PC-9 (cell line): ENCODE measurements around the gene TLE3. TPM values are rescaled to one million over a fixed set of nuclear protein-coding genes. Genes with fewer than 3 reads are reported as not detected.

ENCODE experiments used
- BruUV-seq: library from RNA; stranded (reverse); fragments of 400-500 nt; replicated peaks from 2 replicates; lab custom pipeline; 2021; lab: Mats Ljungman, UMichigan
- CTCF ChIA-PET: fragments of 300-600 bp; sonication (Branson Sonifier 250); formaldehyde crosslinking; loops from one replicate; lab custom pipeline; 2022; ENCODE audit warnings: antibody characterized with exemption; lab: Charles Lee
- POLR2A ChIA-PET: fragments of 300-600 bp; sonication (Branson Sonifier 250); formaldehyde crosslinking; loops from one replicate; lab custom pipeline; 2022; ENCODE audit warnings: antibody characterized with exemption; ENCODE audit not compliant: unreplicated experiment; lab: Charles Lee
- DNase-seq, 2 experiments: peaks; one replicate each; pipeline versions ENCODE4 v3.0.0 to v3.0.0-alpha.2; 2015 to 2022; ENCODE audit warnings: mixed read lengths in 1 of 2
- H2AFZ ChIP-seq: fragments of 200-600 bp; sonication (generic); 2 replicates; pipeline ENCODE4 v1.8.1; 2017; ENCODE audit warnings: antibody characterized with exemption
- H3F3A ChIP-seq: fragments of 200-600 bp; sonication (generic); 2 replicates; pipeline ENCODE4 v1.8.1; 2017; ENCODE audit warnings: antibody characterized with exemption, mild to moderate bottlenecking, low read depth; ENCODE audit not compliant: insufficient read depth
- H3K27ac ChIP-seq: fragments of 200-600 bp; sonication (generic); 2 replicates; pipeline ENCODE4 v1.6.1; 2016; ENCODE audit warnings: mixed run types
- H3K27me3 ChIP-seq: fragments of 200-600 bp; sonication (generic); 2 replicates; pipeline ENCODE4 v1.6.1; 2016; ENCODE audit warnings: low read depth, mixed run types; ENCODE audit not compliant: insufficient read depth
- H3K36me3 ChIP-seq: fragments of 200-600 bp; sonication (generic); 2 replicates; pipeline ENCODE4 v1.6.1; 2016; ENCODE audit warnings: low read depth, mixed run types
- H3K4me1 ChIP-seq: fragments of 200-600 bp; sonication (generic); replicated peaks from 2 replicates; pipeline ENCODE4 v1.6.1; 2016; ENCODE audit warnings: mixed run types; ENCODE audit not compliant: insufficient read depth
- H3K4me2 ChIP-seq: fragments of 200-600 bp; sonication (generic); 2 replicates; pipeline ENCODE4 v1.6.1; 2017; ENCODE audit warnings: mixed run types
- H3K4me3 ChIP-seq: fragments of 200-600 bp; sonication (generic); 2 replicates; pipeline ENCODE4 v1.6.1; 2016; ENCODE audit warnings: mixed run types
- H3K79me2 ChIP-seq: fragments of 200-600 bp; sonication (generic); 2 replicates; pipeline ENCODE4 v1.6.1; 2017; ENCODE audit warnings: low read depth, mixed run types
- H3K9me2 ChIP-seq: fragments of 200-600 bp; sonication (generic); 2 replicates; pipeline ENCODE4 v1.8.1; 2017; ENCODE audit warnings: mild to moderate bottlenecking; ENCODE audit not compliant: insufficient read depth
- H3K9me3 ChIP-seq: fragments of 200-600 bp; sonication (generic); 2 replicates; pipeline ENCODE4 v1.8.1; 2016; ENCODE audit warnings: low read depth; ENCODE audit not compliant: insufficient read depth
- H4K20me1 ChIP-seq: fragments of 200-600 bp; sonication (generic); 2 replicates; pipeline ENCODE4 v1.8.1; 2017; ENCODE audit not compliant: insufficient read depth
- CTCF ChIP-seq: fragments of 200-600 bp; sonication (generic); conservative IDR thresholded peaks from 2 replicates; pipeline ENCODE4 v1.6.1; 2017; ENCODE audit warnings: mixed run types, antibody characterized with exemption, mild to moderate bottlenecking, moderate library complexity
- EZH2 ChIP-seq: fragments of 200-600 bp; sonication (generic); IDR thresholded peaks from 2 replicates; pipeline ENCODE4 v1.8.0; 2017; ENCODE audit warnings: antibody characterized with exemption, low read depth
- intact Hi-C: fragments of 100-400 bp; cut with micrococcal nuclease; formaldehyde crosslinking; loops from one replicate; pipeline ENCODE4 v1.10.0; 2022; ENCODE audit not compliant: unreplicated experiment
- total RNA-seq: library from RNA; stranded (reverse); gene quantifications from 2 replicates; pipeline ENCODE4 v1.2.3, GENCODE V29; 2021

The TLE3 gene
- total RNA-seq, 1 experiment from 2014 or later: 51.3 TPM

GRCh38 chr15:70094690-70095311 is 2.9 kb downstream of the TLE3 start:
- DNase-seq: no peak
- Histone ChIP-seq H4K20me1 (peaks cover 33% of the 10 kb centered on the region), H3K79me2 (peaks cover 72% of the 10 kb centered on the region), H3K4me1 (peaks cover 49% of the 10 kb centered on the region), H3K27me3 (no peaks in the 10 kb centered on the region), H3K9me3 (no peaks in the 10 kb centered on the region), H2AFZ (no peak overlapping the region), H3K4me2 (peak overlapping the region; percentile 91), H3K36me3 (0 out of 2 replicates have a peak, but pooled peaks cover 9% of the 10 kb centered on the region), H3K27ac (no peak overlapping the region; the same call in none of the 2 replicates), H3K9me2 (no peaks in the 10 kb centered on the region), H3K4me3 (peak overlapping the region; percentile 84), H3F3A (peaks cover 26% of the 10 kb centered on the region)
- POLR2A ChIA-PET: no interaction called here
- CTCF ChIA-PET: interaction anchor here (0.6 kb wide), 1 partner anchor 518 kb away, joined by 13 read pairs; no protein-coding TSS in a partner anchor
- intact Hi-C loops: loop anchor here (5.0 to 10.0 kb wide), 7 partner anchors 98 to 550 kb away; no protein-coding TSS in a partner anchor
- no TSS peak for BruUV-seq
- TF ChIP-seq EZH2 (no peak), CTCF (no peak)

GRCh38 chr15:70093481-70094319 is 4.0 kb downstream of the TLE3 start:
- TF ChIP-seq CTCF: no peak
- no peak for TF ChIP-seq EZH2
- intact Hi-C loops: loop anchor here (2.0 to 10.0 kb wide), 9 partner anchors 96 to 551 kb away; no protein-coding TSS in a partner anchor
- Histone ChIP-seq H3K79me2 (peaks cover 81% of the 10 kb centered on the region), H2AFZ (no peak overlapping the region), H4K20me1 (peaks cover 42% of the 10 kb centered on the region), H3K4me1 (peaks cover 48% of the 10 kb centered on the region), H3K27me3 (no peaks in the 10 kb centered on the region), H3K9me2 (no peaks in the 10 kb centered on the region), H3K4me2 (peak overlapping the region; percentile 91), H3K4me3 (peak overlapping the region; percentile 84), H3F3A (peaks cover 26% of the 10 kb centered on the region), H3K36me3 (peaks cover 9% of the 10 kb centered on the region; the same call in 1 of the 2 replicates), H3K9me3 (no peaks in the 10 kb centered on the region), H3K27ac (peak overlapping the region; percentile 82)
- POLR2A ChIA-PET: interaction anchor here (0.6 kb wide), 1 partner anchor 486 kb away, joined by 3 read pairs; no protein-coding TSS in a partner anchor
- BruUV-seq: no TSS peak
- peak; percentile 70 to 97 for DNase-seq
- CTCF ChIA-PET: interaction anchor here (0.6 to 0.7 kb wide), 2 partner anchors 378 to 481 kb away, joined by 5 to 10 read pairs; no protein-coding TSS in a partner anchor

- no peaks in the 10 kb centered on the region for H3K9me2 ChIP-seq
- H3K27me3 ChIP-seq: no peaks in the 10 kb centered on the region
- peaks cover 81% of the 10 kb centered on the region for H3K79me2 ChIP-seq
- DNase-seq: no peak
- no peaks in the 10 kb centered on the region for H3K9me3 ChIP-seq
- ChIA-PET POLR2A (interaction anchor here (0.6 kb wide), 1 partner anchor 487 kb away, joined by 3 read pairs; no protein-coding TSS in a partner anchor), CTCF (interaction anchor here (0.6 kb wide), 1 partner anchor 481 kb away, joined by 10 read pairs; no protein-coding TSS in a partner anchor)
- H3K4me1 ChIP-seq: peaks cover 44% of the 10 kb centered on the region
- peak overlapping the region; percentile 82 for H3K27ac ChIP-seq
- H3K36me3 ChIP-seq: peaks cover 9% of the 10 kb centered on the region; the same call in 1 of the 2 replicates
- no peak overlapping the region for H2AFZ ChIP-seq
- intact Hi-C loops: loop anchor here (2.0 to 10.0 kb wide), 9 partner anchors 96 to 552 kb away; no protein-coding TSS in a partner anchor
- H4K20me1 ChIP-seq: peaks cover 47% of the 10 kb centered on the region
- BruUV-seq: no TSS peak
- peak overlapping the region; percentile 91 for H3K4me2 ChIP-seq
- H3F3A ChIP-seq: peaks cover 26% of the 10 kb centered on the region
- no peak for TF ChIP-seq EZH2
- no peak for TF ChIP-seq CTCF
- peak overlapping the region; percentile 84; the same call in 1 of the 2 replicates for H3K4me3 ChIP-seq
These were observed 4.6 kb downstream of the TLE3 start for GRCh38 chr15:70093070-70093469.
